VCaP (cell line): ENCODE data around the gene SULT4A1.

ENCODE experiments used
- H3K27ac ChIP-seq: fragments of 450-650 bp; 2 replicates; pipeline ENCODE4 v1.5.1; 2017
- TF ChIP-seq, protein P1 (sequence below): fragments of 450-650 bp; conservative IDR thresholded peaks from 2 replicates; pipeline ENCODE4 v1.5.1; 2017; ENCODE audit warnings: mild to moderate bottlenecking, moderate library complexity

The SULT4A1 gene

DNA sequence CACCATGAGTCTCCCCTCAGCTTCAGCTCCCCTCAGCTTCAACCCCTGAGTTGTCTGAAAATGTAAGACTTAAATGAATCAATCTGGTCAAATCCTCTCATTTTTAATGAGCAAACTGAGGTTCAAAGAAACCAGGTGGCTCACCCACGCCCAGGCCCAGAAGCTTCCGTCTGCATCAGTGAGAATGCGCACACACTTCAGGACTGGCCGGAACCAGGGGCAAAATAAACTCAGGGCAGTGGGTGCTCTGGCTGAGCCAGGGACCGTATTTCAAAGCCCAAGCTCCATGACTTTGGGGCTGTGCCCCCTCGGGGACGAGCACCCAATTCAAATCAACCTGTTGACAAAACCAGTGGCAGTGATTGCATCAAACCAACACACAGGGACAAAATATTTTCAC, 3.1 kb downstream of the SULT4A1 start:
- TF ChIP-seq, protein P1, sequence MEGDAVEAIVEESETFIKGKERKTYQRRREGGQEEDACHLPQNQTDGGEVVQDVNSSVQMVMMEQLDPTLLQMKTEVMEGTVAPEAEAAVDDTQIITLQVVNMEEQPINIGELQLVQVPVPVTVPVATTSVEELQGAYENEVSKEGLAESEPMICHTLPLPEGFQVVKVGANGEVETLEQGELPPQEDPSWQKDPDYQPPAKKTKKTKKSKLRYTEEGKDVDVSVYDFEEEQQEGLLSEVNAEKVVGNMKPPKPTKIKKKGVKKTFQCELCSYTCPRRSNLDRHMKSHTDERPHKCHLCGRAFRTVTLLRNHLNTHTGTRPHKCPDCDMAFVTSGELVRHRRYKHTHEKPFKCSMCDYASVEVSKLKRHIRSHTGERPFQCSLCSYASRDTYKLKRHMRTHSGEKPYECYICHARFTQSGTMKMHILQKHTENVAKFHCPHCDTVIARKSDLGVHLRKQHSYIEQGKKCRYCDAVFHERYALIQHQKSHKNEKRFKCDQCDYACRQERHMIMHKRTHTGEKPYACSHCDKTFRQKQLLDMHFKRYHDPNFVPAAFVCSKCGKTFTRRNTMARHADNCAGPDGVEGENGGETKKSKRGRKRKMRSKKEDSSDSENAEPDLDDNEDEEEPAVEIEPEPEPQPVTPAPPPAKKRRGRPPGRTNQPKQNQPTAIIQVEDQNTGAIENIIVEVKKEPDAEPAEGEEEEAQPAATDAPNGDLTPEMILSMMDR = no peak
- H3K27ac ChIP-seq = no peak overlapping the region

DNA sequence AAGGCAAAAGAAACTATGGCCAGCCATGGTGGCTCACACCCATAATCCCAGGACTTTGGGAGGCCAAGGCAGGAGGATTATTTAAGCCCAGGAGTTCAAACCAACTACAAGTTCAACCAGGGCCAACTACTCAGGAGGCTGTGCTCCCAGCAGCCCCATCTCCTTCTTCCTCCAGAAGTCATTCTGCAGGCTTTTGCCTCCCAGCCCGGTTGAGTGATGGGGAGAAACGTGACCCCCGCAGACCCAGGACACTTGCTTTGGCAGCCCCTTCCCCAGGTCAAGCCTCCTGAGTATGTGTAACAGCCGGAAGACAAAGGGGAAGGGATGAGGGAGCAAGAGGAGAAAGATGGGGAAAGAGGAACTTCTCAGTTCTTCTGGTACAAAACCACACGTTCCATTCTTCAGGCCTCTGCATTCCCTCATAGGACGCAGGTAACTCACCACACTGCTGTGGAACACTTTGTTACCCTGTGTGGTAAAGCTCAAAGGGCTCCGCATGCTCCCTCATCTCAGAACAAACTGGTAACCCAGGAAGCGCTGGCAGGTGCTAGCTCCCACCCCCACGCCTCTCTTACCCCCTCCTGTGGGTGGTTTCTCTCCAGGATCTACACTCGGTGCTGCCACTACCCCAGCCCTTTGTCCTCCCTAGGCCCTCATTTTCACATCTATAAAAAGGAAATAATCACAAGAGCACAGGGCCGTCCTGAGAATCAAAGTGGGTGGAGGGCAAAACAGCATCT, 4.0 kb downstream of the SULT4A1 start:
- TF ChIP-seq, protein P1 = no peak
- H3K27ac ChIP-seq = no peak overlapping the region

DNA sequence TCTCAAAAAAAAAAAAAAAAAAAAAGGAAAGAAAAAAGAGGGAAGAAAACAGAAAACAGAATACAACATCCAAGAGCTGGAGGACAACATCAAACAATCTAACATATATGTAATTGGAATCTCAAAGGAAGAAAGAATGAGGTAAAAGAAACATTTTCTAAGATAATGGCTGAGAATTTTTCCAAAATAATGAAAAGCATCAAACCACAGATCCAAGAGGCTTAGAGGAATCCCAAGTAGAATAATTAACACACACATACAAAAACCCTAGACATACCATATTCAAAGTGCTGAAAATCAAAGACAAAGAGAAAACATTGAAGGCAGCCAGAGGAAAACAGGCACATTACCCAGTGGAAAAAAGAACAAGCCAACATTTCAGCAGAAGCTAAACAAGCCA, 4.9 kb downstream of the SULT4A1 start:
- H3K27ac ChIP-seq = no peak overlapping the region
- TF ChIP-seq, protein P1 = no peak

DNA sequence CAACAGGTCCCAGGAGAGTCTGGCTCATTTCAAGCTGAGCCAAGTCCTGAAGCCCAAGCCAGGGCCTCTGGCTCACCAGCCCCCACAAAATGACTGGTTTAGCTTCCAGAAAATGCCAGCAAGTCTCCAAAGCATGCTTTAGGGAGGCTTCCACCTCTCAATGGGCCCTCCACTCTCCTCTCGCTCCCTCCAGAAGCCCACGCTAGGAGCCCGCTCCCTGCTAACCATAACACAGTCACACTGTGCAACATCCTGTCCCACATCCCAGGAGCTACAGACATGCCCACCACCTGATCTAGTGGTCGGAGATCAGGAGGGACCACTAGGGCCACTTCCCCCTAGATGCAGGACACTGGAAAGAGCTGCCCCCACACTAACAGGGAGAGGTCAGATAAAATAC, 6.9 kb downstream of the SULT4A1 start:
- TF ChIP-seq, protein P1 = no peak

DNA sequence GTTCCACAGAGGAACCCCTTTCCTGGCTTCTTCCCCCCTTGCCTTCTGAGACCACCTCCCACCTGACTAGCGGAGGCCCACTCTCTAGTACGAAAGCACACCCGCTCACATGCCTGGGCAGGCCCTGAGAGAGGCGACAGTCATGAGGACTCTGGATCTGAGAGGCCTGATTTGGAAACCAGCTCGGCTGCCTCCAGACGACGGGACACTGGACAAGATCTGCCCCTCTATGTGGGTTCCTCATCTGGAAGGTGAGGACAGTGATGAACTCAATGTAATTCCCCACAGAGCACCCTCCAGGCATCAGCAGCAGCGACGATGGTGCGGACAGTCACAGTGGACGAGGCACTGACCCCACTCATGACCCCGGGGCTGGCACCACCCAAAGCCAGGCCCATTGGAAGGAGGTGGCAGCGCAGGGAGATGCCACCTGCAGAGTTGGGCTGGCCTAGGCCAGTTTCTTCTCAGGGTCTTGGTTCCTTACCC, 7.5 kb downstream of the SULT4A1 start:
- no peak overlapping the region for H3K27ac ChIP-seq
- TF ChIP-seq, protein P1 = no peak

More for the DNA sequence above, 6.9 kb downstream of the SULT4A1 start:
- no peak overlapping the region for H3K27ac ChIP-seq

DNA sequence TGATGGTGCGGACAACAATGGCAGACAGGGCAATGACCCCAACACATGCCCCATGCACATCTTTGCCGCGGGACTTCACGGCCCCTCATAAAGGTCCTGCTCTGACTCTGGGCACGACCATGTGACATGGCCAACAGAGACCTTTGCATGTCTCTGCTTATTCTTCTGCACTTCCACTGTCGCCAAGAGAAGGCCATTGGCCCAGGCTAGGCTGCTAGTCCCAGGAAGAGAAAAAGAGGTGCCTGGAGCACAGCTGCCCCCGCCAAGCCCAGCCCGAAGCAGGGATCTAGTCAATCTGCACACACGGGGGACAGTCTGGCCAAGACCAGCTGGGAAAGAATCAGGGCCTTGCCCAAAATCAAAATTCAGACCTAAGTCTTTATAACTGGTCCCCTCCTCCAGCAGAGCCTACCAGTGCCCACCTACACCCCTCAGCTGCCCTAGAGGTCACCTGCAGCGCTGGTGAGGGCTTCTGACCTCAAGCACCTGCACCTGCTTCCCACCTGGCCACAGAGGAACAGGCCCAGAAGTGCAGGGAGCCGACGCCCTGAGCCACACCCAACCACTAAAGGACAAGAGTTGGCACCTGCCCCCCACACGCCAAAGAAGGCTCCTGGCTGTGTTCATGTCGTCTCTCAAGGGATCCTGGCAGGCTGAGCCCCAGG, 8.1 kb downstream of the SULT4A1 start:
- TF ChIP-seq, protein P1 = no peak
- H3K27ac ChIP-seq = no peak overlapping the region

DNA sequence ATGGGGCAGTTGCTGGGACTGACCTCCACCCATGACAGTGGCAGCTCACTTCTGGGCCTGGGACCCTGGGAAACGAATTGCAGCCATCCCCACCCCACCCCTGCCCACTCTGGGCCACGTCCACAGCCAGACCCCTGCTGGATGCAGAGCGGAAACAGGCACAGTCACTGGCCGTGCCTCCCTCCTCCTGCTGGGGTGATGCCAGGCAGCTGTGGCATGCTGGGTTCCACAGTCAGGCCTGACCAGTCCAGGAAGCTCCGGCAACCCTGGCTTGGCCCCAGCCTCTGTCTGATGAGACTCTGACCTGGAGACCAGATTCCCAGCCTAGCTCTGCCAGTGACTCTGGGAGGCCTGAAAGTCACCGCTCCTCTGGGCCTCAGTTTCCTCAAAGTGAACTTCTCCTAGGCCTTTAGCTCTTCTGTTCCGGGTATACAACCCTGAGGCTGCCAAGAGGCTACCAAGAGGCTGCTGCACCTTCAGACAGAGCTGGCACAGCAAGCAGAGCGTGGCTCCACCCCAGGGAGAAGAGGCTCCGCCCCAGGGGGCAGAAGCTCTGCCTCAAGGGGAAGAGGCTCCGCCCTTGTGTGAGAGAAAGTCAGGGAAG, 8.9 kb downstream of the SULT4A1 start:
- no peak overlapping the region for H3K27ac ChIP-seq
- TF ChIP-seq, protein P1 = no peak
